ENCODE measurements around the gene IRS1. TPM values are rescaled to one million over a fixed set of nuclear protein-coding genes. Genes with fewer than 3 reads are reported as not detected.

Gene IRS1
- total RNA-seq, 1 donor from 2014 or later: 0.72 TPM

DNA sequence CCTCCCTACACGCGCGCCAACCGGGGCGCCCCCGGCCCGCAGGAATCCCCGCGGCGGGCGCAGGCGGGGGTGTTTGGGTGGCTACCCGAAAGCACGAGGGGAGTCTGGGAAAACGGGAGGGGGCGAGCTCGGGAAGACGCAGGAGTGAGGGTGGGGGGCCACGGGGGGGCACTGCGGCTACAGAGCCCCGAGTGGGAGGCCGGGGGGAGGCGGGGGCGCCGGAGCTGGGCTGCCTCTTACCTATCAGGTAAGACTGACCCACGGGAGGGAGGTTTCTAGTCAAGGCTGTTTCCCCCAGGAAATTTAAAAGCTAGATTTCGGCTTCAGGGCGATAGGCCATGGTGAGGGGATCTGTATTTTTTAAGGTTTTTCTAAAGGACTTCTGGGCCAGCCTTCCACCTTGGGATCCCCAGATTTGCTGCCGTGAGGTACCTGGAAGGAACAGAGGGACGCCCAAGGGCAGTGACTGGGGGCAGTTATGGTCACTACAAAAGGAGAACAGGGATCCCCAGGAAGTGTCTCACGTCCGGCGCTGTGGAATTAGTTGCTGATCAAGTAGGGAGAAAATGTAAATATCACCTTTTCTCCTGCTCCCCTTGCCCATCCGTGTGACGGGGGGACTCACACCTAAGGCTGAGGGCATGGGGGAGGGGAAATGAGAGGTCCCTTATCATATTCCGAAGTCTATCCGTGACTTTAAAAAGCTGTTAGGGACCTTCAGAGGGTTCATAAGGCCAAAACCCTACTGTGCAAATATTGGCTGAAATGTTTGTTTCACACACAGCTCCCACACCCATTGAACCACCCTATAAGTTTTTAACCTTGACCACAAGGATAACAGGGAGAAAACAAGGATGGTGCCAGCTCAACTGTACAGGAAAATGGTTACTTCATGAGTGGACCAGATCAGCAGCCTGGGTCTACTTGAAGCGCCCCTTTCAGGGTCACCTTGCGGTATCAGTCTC lies 638 bp upstream of the IRS1 start:
- no peak for DNase-seq (ENCODE audit: low spot score)
- H3K4me1 Mint-ChIP-seq (ENCODE audit: unreplicated experiment): peaks cover 4% of the 10 kb centered on the region
- H3K9me3 Mint-ChIP-seq (ENCODE audit: unreplicated experiment): no peaks in the 10 kb centered on the region
- H3K27ac Mint-ChIP-seq (ENCODE audit: unreplicated experiment): peak overlapping the region; percentile 13
- H3K36me3 Mint-ChIP-seq (ENCODE audit: low read depth, unreplicated experiment): no peaks in the 10 kb centered on the region
- TF ChIP-seq, protein P1, sequence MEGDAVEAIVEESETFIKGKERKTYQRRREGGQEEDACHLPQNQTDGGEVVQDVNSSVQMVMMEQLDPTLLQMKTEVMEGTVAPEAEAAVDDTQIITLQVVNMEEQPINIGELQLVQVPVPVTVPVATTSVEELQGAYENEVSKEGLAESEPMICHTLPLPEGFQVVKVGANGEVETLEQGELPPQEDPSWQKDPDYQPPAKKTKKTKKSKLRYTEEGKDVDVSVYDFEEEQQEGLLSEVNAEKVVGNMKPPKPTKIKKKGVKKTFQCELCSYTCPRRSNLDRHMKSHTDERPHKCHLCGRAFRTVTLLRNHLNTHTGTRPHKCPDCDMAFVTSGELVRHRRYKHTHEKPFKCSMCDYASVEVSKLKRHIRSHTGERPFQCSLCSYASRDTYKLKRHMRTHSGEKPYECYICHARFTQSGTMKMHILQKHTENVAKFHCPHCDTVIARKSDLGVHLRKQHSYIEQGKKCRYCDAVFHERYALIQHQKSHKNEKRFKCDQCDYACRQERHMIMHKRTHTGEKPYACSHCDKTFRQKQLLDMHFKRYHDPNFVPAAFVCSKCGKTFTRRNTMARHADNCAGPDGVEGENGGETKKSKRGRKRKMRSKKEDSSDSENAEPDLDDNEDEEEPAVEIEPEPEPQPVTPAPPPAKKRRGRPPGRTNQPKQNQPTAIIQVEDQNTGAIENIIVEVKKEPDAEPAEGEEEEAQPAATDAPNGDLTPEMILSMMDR (IDR thresholded peaks at IDR 0.05; ENCODE audit: unreplicated experiment): peak; percentile 5
- peak overlapping the region; percentile 86 for H3K4me3 Mint-ChIP-seq (ENCODE audit: unreplicated experiment)
- H3K27me3 Mint-ChIP-seq (ENCODE audit: unreplicated experiment): peaks cover 7% of the 10 kb centered on the region

DNA sequence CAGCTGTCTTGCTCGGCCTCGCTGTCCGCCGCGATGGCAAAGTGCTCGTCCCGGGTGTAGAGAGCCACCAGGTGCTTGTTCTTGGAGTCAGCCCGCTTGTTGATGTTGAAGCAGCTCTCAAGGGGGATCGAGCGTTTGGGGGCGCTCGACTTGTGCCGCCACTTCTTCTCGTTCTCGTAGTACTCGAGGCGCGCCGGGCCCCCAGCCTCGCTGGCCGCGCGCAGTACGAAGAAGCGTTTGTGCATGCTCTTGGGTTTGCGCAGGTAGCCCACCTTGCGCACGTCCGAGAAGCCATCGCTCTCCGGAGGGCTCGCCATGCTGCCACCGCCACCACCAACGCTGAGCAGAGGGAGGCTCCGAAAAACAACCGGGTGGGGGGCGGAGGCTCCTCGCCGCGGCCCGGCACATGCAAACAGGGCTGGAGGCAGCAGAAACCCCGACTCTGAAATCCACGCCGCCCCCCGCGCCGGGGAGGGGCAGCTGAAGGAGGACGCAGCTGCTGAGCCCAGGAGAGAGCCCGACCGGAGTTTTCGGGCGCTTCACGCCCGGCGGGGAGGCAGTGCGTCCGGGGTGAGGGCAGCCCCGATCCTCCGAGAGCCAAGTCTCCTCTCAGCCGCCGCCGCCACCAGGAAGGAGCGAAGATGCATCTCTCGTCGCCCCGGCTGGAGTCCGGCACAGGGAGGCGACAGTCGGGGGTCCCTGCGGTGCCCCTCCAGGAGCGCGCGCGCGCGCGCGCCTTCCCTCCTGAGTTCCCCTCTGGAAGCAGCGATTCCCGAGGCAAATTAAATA lies 1.0 kb downstream of the IRS1 start:
- H3K4me3 Mint-ChIP-seq (ENCODE audit: unreplicated experiment): peak overlapping the region; percentile 69
- peaks cover 11% of the 10 kb centered on the region for H3K27me3 Mint-ChIP-seq (ENCODE audit: unreplicated experiment)
- H3K36me3 Mint-ChIP-seq (ENCODE audit: low read depth, unreplicated experiment): no peaks in the 10 kb centered on the region
- DNase-seq (ENCODE audit: low spot score): peak; percentile 34
- H3K4me1 Mint-ChIP-seq (ENCODE audit: unreplicated experiment): peaks cover 4% of the 10 kb centered on the region
- TF ChIP-seq, protein P1 (IDR thresholded peaks at IDR 0.05; ENCODE audit: unreplicated experiment): no peak
- H3K9me3 Mint-ChIP-seq (ENCODE audit: unreplicated experiment): no peaks in the 10 kb centered on the region
- no peak overlapping the region for H3K27ac Mint-ChIP-seq (ENCODE audit: unreplicated experiment)

DNA sequence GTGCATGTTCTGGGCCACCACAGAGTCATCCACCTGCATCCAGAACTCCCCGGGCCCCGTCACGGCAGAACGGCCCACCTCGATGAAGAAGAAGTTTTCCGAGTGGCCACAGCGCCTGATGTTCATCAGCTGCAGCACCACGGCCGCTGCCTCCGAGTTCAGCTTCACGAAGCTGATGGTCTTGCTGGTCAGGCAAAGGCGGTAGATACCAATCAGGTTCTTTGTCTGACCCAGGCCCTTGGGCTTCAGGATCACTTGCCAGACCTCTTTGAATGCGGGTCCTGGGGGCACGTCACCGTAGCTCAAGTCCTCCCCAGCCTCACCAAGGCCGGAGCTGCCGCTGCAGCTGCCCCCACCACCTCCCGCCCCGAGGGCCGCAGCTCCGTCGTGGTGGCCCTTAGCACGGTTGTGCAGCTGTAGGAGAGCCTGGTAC lies 1.6 kb downstream of the IRS1 start:
- no peak overlapping the region for H3K27ac Mint-ChIP-seq (ENCODE audit: unreplicated experiment)
- peak; percentile 9 for DNase-seq (ENCODE audit: low spot score)
- H3K9me3 Mint-ChIP-seq (ENCODE audit: unreplicated experiment): no peaks in the 10 kb centered on the region
- TF ChIP-seq, protein P1 (IDR thresholded peaks at IDR 0.05; ENCODE audit: unreplicated experiment): no peak
- no peak overlapping the region for H3K4me3 Mint-ChIP-seq (ENCODE audit: unreplicated experiment)
- no peaks in the 10 kb centered on the region for H3K36me3 Mint-ChIP-seq (ENCODE audit: low read depth, unreplicated experiment)
- peaks cover 4% of the 10 kb centered on the region for H3K4me1 Mint-ChIP-seq (ENCODE audit: unreplicated experiment)
- H3K27me3 Mint-ChIP-seq (ENCODE audit: unreplicated experiment): peaks cover 11% of the 10 kb centered on the region

DNA sequence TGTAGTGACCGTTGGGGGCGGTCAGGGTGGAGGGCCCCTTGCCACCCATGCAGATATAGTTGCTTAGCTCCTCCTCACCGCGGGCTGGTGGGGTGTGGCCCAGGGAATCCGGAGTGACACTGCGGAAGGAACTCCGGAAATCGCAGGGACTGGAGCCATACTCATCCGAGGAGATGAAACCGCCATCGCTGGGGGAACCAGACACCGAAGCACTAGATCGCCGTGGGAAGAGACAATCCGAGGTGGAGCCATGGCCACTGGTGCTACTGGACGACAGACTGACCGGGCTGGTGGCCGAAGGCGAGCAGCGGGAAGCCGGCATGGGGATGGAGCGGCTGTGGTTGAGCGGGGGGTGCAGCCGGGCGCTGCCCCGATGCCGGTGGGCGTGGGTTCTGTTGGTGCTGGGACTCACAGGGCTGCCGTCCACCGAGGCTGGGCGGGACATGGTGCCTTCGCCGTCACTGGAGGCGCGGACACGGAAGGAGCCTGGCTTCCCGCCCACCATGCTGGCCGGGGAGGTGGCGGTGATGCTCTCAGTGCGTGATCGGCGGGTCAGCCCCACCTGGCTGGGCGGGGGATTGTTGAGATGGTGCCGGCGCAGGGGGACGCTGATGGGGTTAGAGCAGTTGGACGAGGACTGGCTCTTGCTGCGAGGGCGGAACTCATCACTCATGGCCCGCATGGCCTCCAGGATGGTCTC lies 2.2 kb downstream of the IRS1 start:
- no peaks in the 10 kb centered on the region for H3K36me3 Mint-ChIP-seq (ENCODE audit: low read depth, unreplicated experiment)
- H3K27me3 Mint-ChIP-seq (ENCODE audit: unreplicated experiment): peaks cover 11% of the 10 kb centered on the region
- H3K4me3 Mint-ChIP-seq (ENCODE audit: unreplicated experiment): no peak overlapping the region
- no peak for DNase-seq (ENCODE audit: low spot score)
- H3K4me1 Mint-ChIP-seq (ENCODE audit: unreplicated experiment): peaks cover 5% of the 10 kb centered on the region
- no peak overlapping the region for H3K27ac Mint-ChIP-seq (ENCODE audit: unreplicated experiment)
- H3K9me3 Mint-ChIP-seq (ENCODE audit: unreplicated experiment): no peaks in the 10 kb centered on the region
- TF ChIP-seq, protein P1 (IDR thresholded peaks at IDR 0.05; ENCODE audit: unreplicated experiment): no peak

Measured in endothelial cell (in vitro differentiated cells).